AG20443 (cell line): ENCODE measurements around the gene SPATA31D3.
"Not testable (repeated sequence)": the region's sequence is repeated elsewhere in the genome, so short reads cannot be mapped to it uniquely, and the experiment has no call there.

Source experiments
- DNase-seq: peaks from one replicate; pipeline ENCODE4 v3.0.0; 2012; ENCODE audit warnings: low spot score, mixed read lengths

Gene SPATA31D3

DNA sequence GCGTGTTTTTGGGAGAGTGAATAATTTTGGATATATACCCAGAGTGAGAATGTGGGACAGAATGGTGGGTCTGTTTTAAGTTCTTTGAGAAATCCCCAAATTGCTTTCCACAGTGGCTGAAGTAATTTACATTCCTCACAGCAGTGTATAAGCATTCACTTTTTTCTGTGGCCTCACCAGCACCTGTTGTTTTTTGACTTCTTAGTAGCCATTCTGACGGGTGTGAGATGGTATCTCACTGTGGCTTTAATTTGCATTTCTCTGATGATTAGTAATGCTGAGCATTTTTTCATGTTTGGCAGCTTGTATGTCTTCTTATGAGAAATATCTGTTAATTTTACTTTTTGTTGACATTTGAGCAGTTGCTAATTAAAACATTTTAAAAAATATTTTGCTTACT, 35.9 kb downstream of the SPATA31D3 start:
- no peak for DNase-seq

DNA sequence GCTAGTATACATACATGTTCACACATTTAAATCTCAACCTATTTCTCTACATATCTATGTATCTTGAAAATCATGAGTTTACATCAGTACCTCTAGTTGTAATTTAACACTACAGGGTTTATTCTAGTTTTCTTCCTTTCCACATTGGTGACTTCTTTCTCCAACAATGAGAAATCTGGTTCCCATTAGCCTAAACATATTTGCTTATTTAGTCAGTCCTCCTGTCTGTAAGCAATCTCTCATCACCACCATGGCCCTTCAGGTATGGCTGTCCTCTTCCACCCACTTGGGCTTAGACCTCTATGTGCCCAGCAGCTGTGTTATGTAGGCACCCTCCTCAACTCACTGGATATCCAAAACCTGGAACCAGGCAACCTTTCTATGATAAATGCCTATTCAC, 37.3 kb downstream of the SPATA31D3 start:
- DNase-seq: no peak

- no peak for DNase-seq
Observed at GRCh38 chr9:81981883-81982282, 38.6 kb downstream of the SPATA31D3 start.

DNA sequence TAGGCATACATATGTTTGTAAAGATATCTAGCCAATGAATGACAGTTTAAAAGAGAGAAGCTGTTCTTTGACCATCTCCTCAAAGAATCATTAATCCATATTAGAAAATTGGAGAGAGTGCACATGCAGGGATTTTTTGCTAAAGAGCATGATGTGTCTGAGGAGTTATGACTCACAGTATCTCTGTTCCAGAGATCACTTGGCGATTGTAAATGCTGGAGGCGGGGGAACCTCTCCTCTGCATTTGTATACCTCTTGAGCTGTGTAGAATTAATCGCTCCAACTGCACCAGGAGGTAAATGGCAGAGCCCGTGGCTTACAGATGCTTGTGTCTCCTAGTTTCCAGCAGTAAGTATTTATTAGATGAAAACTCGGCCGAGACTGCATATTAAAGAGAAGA, 41.6 kb downstream of the SPATA31D3 start:
- no peak for DNase-seq

GRCh38 chr9:81986051-81986450, 42.8 kb downstream of the SPATA31D3 start:
- no peak for DNase-seq

DNA sequence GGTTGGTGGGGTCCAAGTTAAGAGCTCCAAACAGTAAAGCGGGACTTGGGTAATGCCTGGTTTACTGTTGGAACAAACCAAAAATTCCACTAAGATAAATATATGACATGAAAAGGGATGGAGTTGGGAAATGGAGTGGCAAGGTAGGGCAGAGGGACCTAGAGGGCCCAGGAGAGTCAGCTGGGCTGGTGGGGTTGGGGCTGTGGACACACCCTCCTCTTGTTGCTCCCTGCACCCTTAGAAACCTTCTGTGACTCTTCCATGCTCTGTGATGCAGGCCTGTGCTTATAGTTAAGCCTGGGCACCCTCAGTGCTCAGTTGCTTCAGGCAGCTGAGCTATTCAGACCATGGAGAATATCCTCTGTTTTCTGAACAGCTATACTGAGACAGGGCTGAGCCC, 45.2 kb downstream of the SPATA31D3 start, which contains the start of gene SPATA31D1:
Gene SPATA31D1, plus strand, starts transcription at position 301 of the 400 bp plus-strand sequence. Its CDS starts 47 bp downstream, at position 348.
- DNase-seq: not testable (repeated sequence)

- no peak for DNase-seq
Observed at GRCh38 chr9:81989700-81990099, 46.4 kb downstream of the SPATA31D3 start.

GRCh38 chr9:81993656-81994055, 50.4 kb downstream of the SPATA31D3 start:
- DNase-seq: no peak
